ENCODE data around the gene ETV7.

Gene ETV7

GRCh38 chr6:36337814-36338213 is 49.7 kb downstream of the ETV7 start:
- no peak for DNase-seq

DNA sequence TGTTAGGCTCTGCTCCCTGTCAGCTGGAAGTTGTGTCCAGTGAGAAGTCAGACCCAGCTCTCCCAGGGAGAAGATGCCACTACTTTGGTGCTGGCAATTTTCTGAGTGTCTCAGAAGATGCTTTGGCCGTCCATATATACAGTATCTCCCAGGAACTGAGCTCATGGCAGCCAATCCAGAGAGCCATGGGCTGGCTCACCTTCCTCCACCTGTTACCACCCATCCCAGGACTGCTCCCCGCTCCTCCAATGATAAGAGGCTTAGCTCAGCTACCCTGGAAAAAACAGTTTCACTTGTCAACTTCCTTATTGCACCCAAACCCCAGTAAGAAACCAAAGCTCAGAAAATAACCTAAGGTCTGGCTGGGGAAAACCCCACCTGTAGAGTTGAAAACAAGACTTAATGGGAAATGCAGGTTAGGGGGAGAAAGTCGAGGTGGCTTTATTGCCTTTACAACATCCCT is 50.7 kb downstream of the ETV7 start, which contains the start of gene BNIP5:
TSS of gene BNIP5 (minus strand) at position 110 of the 463 bp plus-strand sequence. CDS start 6,198 bp downstream, outside the sequence.
- DNase-seq, result no peak

DNA sequence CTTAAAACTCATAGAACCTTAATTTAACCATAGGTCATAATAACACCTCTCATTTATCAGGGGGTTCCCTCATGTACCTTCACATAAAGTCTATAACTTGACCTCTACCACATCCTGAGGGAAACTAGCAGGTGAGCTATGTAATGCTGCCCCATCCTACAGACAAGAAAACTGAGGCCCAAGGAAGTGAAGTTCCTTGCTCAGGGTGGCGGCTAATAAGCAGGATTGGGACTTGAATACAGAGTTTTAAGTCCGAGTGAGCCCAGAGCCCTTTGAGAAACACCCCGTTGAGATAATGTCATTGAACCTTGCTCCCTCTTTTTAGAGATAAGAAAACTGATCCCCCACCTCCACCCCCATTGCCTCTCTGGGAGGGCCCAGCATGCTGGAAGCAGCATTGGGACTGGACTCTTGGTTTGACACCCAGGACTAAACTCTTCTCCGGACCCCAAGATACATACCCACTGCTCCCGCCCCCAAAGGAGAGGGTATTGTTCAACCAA is 51.2 kb downstream of the ETV7 start:
- no peak for DNase-seq

GRCh38 chr6:36335465-36336207 is 51.8 kb downstream of the ETV7 start:
- no peak for DNase-seq

DNA sequence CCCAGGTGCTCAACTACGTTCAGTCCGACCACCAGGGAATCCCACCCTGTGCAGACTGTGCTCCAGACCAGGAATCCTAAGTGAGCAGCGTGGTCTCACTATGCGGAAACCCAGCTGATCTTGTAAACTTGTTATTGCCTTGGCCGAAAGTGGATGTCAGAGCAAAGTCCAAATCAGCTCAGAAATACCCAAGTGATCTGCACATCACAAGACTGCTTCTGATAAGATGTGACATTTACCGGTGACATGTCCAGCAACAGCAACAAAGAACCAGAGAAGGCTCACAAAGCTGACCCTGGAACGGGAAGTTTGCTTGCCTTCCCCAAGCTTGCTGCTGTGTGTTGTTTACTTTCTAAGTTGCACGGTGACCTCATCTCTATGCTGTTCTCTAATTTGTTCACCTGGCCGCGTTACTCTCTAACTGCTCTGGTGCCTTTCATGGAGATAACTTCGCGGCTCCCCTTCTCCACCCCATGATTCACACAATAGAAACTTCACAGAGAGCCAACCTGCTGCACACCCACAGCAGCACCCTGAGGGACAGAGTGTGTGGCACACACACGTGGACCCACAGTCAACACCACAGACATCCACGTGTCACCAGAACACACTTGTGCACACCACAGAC is 52.5 kb downstream of the ETV7 start:
- DNase-seq, result no peak

- peak; percentile 8 for DNase-seq
Measured at GRCh38 chr6:36333931-36334725, 53.3 kb downstream of the ETV7 start.

DNA sequence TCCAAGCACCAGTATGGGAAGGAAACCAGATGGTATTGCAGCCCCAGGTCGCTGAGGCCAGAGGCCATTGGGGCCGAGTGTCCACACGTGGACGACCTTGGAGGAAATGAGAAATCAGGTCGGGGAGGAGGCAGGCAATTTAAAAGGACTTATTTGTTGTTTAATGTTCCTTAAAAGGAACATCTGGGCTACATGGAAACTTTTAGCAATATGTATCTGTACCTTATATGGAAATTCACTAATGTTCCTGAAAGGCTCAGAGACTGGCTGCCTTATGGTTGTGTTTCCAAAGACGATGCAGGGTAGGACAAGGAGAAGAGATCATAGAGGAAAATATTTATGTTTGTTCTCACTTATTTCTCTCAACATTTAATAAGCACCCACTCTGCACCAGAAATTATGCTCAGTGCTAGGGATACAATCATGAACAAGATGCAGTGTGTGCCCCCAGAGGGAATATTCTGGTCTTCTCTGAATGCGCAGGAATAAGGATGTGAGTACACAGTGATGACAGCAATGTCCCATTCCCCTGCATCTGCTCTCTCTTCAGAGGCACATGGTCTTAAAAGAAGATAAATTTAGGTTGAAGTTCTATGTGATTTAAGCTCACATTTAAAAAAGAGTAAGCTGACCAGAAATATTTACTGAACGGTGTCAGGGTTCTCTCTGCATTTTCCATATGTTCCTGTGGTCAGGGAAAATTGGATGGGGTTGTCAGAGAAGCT is 54.1 kb downstream of the ETV7 start:
- no peak for DNase-seq

DNA sequence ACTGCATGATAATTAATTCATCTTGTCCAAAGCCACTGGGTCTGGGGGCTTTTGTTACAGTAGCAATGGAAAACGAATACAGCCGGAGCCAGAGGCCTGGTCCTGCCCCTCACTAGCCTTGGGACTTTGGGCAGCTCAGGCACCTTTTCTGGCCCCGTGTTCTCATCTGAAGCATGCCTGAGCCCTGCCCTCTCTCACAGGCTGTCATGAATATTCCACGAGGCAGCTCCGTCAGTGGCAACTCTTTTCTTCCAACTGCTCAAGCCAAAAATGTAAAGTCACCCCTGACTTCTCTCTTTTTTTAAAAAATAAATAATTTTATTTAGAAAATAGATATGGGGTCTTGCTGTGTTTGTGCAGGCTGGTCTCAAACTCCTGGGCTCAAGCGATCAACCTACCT is 56.1 kb downstream of the ETV7 start:
- no peak for DNase-seq

- no peak for DNase-seq
Measured at GRCh38 chr6:36330366-36330765, 57.1 kb downstream of the ETV7 start.

GRCh38 chr6:36329798-36330291 is 57.6 kb downstream of the ETV7 start:
- no peak for DNase-seq

DNA sequence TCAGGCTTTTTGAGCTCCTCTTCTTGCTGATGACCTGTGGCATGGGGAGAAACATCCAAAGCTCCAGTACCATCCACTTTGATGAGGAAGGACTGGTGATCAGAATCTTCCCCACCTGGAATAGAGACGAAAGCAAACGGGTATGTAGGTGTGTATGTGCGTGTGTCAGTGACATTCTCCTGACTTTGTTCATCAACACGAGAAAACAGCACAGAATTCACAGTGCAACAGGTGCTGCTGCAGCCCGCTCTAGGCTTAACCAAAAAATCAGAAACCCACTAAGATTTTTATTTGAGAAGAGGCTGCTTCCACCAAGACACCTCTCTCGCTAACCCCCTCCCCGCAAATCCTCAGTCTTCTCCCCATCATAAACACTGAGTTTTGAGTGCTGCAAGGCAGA is 58.9 kb downstream of the ETV7 start:
- no peak for DNase-seq

- no peak for DNase-seq
Measured at GRCh38 chr6:36327919-36328236, 59.6 kb downstream of the ETV7 start.

DNA sequence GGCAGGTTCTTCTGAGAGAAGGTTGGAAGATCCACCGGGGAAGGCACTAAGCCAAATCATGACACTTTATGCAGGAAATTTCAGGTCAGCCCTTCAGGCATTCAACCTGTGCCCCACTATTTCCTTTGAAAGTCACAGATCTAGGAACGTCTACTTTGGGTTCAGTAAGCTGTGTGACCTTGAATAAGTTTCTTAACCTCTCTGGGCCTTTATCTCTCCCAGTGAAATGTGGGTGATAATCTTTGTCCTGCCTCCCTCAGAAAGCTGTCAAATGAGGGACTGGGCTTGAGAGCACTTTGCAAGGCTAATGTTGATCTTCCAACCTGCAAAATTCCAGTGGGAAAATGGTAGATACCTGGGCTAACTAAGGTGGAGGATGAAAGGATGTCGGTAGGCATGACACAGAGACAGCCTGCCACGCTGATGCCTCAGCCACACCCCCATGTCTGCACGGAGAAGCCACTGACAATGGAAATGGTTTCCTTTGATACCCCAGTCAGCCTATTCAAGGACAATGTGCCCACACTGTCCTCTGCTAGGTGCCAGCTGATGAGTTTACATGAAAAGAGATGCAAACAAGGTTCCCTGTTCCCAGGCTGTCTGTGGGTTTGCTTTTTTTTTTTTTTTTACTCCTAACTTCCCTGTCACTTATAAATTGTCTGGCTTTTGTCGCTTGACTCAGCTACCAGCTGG is 60.1 kb downstream of the ETV7 start:
- no peak for DNase-seq

- DNase-seq, result no peak
Measured at GRCh38 chr6:36326356-36326995, 61.0 kb downstream of the ETV7 start.

DNA sequence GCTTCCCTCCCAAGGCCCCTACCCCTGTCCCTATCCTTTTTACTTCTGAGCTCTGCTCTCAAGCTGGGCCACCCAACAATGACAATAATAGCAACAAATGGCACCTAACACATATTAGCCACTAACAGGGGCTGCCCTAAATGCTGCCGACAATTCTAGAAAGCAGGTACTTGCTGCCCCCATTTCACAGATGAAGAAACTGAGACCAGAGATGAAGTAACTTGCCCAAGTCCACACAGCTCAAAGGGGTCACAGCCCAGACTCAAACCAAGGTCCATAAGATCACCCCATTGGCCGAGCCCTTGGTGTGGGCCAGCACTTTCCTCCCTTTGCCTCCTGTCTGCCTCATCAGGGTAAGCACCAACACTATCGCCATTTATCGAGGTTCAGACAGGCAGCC is 62.8 kb downstream of the ETV7 start:
- DNase-seq, result no peak

GRCh38 chr6:36324191-36324590 is 63.3 kb downstream of the ETV7 start:
- DNase-seq, result no peak

DNA sequence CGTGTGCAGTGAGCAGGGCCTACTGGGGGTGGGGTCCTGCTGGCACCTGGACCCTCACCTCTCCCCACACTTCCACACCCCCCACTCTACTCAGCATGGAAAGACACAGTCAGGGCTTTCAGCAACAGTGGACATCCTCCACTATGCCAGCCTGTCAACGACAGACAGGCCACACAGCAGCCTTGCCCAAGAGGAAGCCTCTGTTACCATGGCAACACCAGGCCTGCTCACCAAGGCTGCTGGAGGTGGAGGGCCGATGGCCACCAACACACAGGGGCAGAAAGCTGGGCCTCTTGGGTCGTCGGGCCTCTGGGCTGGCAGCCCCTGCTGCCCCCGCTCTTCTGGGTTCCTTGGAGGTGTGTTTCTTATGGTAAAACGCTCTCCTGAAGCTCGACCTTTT is 64.4 kb downstream of the ETV7 start:
- DNase-seq, result no peak

- DNase-seq, result no peak
Measured at GRCh38 chr6:36322591-36322990, 64.9 kb downstream of the ETV7 start.

- no peak for DNase-seq
Measured at GRCh38 chr6:36320475-36320874, 67.0 kb downstream of the ETV7 start.

DNA sequence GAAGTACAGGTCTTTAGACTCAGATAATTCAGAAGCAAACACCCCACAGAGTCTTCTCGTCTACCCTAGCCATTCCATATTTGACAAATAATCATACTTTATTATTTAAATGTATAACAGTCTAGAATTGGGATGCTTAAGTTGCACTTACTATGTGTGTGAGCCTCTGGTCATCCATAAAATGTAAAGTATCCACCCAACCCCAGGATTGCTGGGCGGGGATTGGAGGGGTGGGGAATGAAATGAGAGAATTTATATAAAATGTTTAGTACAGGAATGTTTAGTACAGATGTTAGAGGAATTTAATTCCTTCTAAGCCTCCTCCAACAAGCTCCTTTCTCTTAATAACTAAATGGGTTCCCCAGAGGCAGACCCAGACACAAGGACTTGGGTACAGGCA is 67.6 kb downstream of the ETV7 start:
- no peak for DNase-seq

- no peak for DNase-seq
Measured at GRCh38 chr6:36319436-36319762, 68.1 kb downstream of the ETV7 start.

All from kidney glomerular epithelial cell (primary cell).